Measurements from ENCODE around the gene FFAR3.

Gene FFAR3

GRCh38 chr19:35369522-35369921 lies 11.3 kb downstream of the FFAR3 start:
- Histone ChIP-seq H3K4me1 (ENCODE audit: control insufficient read depth, insufficient read depth, low read length) (no peaks in the 10 kb centered on the region), H3K27ac (ENCODE audit: extremely low read depth, low read depth, low read length) (no peak overlapping the region), H3K36me3 (ENCODE audit: control insufficient read depth in 2 of 2, insufficient read depth in 1 of 2, low read length in 2 of 2) (no peaks in the 10 kb centered on the region), H3K4me3 (ENCODE audit: low read depth, low read length) (no peak overlapping the region), H3K9me3 (ENCODE audit: control insufficient read depth, insufficient read depth, low read depth, low read length) (peaks cover 2% of the 10 kb centered on the region; the same call in 1 of the 2 replicates)
- TF ChIP-seq ZNF558 (tag by site-specific recombination; IDR thresholded peaks at IDR 0.05) (no peak), ZNF292 (tag by site-specific recombination; IDR thresholded peaks at IDR 0.05; ENCODE audit: borderline replicate concordance, low read depth) (no peak), ZNF398 (tag by site-specific recombination; IDR thresholded peaks at IDR 0.05) (no peak), ZBTB6 (tag by site-specific recombination; IDR thresholded peaks at IDR 0.05) (no peak), ZNF449 (tag by site-specific recombination; IDR thresholded peaks at IDR 0.05) (no peak), ZNF362 (tag by site-specific recombination; IDR thresholded peaks at IDR 0.05) (no peak), ZNF274 (IDR thresholded peaks at IDR 0.05; ENCODE audit: low read length) (no peak), ZNF274 (tag by site-specific recombination; IDR thresholded peaks at IDR 0.05; ENCODE audit: borderline replicate concordance) (no peak)
- ChIA-PET CTCF (interaction anchor here (0.6 to 0.7 kb wide), 2 partner anchors 17 to 25 kb away, joined by 3 to 4 read pairs; no protein-coding TSS in a partner anchor), POLR2A (no interaction called here)

GRCh38 chr19:35370722-35371121 lies 12.5 kb downstream of the FFAR3 start, which contains the start of gene GPR42:
TSS of gene GPR42 (plus strand) at chr19:35371068. CDS start at chr19:35371360, 292 bp downstream.
- TF ChIP-seq ZNF324 (tag by site-specific recombination; IDR thresholded peaks at IDR 0.05) (no peak), ZNF292 (tag by site-specific recombination; IDR thresholded peaks at IDR 0.05; ENCODE audit: borderline replicate concordance, low read depth) (no peak), ZBTB44 (tag by site-specific recombination; IDR thresholded peaks at IDR 0.05) (no peak), ZNF398 (tag by site-specific recombination; IDR thresholded peaks at IDR 0.05) (no peak), HIC1 (tag by site-specific recombination; IDR thresholded peaks at IDR 0.05) (no peak), ZNF623 (tag by site-specific recombination; IDR thresholded peaks at IDR 0.05) (no peak), ZNF202 (tag by site-specific recombination; IDR thresholded peaks at IDR 0.05; ENCODE audit: borderline replicate concordance) (no peak), ZSCAN4 (tag by site-specific recombination; IDR thresholded peaks at IDR 0.05) (no peak)

More at GRCh38 chr19:35370722-35371121, 12.5 kb downstream of the FFAR3 start, which contains the start of gene GPR42:
- Histone ChIP-seq H3K27ac (ENCODE audit: extremely low read depth, low read depth, low read length) (no peak within 1 kb of the TSS), H3K9me3 (ENCODE audit: control insufficient read depth, insufficient read depth, low read depth, low read length) (peaks cover 2% of the 10 kb centered on the region; the same call in 1 of the 2 replicates), H3K36me3 (ENCODE audit: control insufficient read depth in 2 of 2, insufficient read depth in 1 of 2, low read length in 2 of 2) (no peaks in the 10 kb centered on the region), H3K4me3 (ENCODE audit: low read depth, low read length) (no peak within 1 kb of the TSS), H3K4me1 (ENCODE audit: control insufficient read depth, insufficient read depth, low read length) (no peaks in the 10 kb centered on the region)
- ChIA-PET POLR2A (no interaction called here), CTCF (interaction anchor here (0.6 kb wide), 2 partner anchors 14 to 122 kb away, joined by 3 to 4 read pairs; no protein-coding TSS in a partner anchor)

All from HEK293 (cell line).